Stimulated activated CD4-positive, alpha-beta T cell treated with anti-CD3 and anti-CD28 coated beads, Interleukin-2, amount 100 ng/mL, for 24 hours (primary cell): ENCODE measurements around the gene PSRC1.
"Not testable (repeated sequence)": the region's sequence is repeated elsewhere in the genome, so short reads cannot be mapped to it uniquely, and the experiment has no call there.

Experiments
- DNase-seq, 2 donors: peaks; one replicate each; pipeline ENCODE4 v3.0.0-alpha.2; 2020

PSRC1 gene

DNA sequence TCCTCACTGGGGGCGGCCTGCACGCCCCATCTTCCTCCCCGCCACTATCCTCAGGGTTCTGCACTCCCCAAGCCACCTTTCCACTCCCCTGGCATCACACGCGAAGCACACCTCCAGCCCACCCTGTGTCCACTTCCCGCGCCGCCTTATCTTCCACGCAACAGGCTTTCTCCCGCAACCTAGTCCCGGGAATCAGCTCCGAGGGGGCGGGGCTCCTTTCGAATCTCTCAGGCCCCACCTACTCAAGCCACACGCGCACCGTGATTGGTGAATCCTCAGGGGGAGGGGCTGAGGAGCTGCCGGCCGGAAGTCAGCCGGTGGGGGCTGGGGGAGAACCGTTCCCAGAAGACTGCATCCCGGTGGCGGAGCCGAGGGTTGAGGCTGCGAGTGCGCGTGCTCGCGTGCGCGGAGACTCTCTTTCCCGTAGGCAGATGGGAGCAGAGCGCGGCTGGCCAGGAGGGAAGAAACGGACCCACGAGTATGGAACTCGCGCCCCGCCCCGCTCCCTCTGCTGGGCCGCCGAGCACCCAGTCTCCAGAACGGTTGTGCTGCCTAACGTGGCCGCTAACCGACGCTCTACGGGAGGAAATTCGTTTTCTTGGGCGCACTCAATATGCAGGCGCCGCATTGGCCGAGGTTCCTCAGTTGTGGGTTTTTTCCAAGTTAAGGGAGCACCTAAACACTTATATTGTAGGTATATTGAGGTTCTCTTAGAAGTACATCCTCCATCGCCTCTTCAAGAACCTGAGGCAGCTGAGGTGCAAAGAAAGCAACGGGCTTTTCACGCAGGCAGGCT, at the start of gene PSRC1:
PSRC1 (minus strand) TSS at position 194 of the 796 bp plus-strand sequence.
- peak; percentile 91 to 92 for DNase-seq

DNA sequence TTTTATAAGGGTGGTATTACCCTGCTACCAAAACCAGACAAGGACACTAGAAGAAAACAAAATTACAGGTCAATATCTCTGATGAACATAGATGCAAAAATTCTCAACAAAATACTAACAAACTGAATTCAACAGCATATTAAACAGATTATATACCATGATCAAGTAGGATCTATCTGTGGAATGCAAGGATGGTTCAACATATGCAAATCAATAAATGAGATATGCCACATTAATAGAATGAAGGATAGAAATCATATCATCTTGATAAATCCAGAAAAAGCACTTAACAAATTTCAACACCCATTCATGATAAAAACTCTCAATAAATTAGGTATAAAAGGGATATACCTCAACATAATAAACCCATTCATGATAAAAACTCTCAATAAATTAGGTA, 48.2 kb upstream of the PSRC1 start:
- no peak for DNase-seq

DNA sequence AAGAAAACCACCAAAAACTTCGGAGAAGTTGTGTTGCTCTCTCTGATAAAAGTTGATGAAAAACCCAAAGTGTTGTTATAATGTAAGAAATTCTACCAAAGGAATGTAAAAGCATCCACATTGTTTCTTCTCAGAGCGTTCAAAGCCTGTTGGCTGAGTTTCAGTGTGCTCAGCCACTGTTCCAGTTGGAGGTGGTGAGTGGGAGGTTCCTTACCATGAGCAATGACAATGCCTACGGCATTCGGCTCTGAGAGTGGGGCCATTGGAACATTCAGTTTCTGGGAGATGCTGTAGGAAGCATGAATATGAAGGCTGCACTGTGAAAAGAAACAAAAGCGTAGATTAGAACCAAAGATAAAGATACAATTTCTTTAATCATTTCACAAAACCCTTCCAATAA, 44.3 kb upstream of the PSRC1 start:
- DNase-seq: no peak

DNA sequence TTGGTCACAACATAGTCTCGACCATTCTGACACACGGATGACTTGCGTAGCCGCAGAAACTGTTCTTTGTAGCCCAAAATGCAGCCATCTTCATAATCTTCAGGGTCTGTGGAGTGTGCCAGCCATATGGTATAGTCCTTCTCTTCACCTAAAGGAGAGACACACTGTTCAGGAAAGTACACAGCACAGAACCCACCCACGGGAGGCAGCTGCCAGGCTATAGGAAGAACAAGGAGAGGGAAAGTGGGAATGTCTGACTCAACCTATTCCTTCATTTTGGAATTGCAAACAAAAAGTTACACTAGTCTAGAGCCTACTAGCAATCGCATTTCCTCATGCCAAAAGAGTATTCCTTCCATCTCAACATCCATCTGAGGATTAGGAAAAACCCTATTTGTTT, 40.0 kb upstream of the PSRC1 start:
- no peak for DNase-seq

DNA sequence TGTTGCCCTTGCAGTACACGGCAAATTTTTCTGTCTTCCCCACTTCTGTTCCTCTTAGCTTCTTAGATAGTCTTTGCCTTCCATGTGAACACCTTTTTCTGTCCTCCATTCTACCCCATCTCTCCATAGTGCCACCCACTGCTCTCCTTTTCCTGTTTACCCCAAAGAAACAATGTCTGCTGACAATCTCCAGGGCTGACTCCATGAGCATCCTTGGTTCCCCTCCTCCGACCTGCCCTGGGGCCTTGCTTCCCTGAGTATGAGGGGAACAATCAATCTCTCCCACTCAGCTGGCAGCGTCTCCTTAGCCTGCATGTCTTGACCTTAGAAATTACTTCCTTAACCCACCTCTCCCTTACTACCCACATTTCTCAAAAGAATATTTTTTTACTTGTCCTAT, 36.2 kb upstream of the PSRC1 start:
- DNase-seq: no peak

DNA sequence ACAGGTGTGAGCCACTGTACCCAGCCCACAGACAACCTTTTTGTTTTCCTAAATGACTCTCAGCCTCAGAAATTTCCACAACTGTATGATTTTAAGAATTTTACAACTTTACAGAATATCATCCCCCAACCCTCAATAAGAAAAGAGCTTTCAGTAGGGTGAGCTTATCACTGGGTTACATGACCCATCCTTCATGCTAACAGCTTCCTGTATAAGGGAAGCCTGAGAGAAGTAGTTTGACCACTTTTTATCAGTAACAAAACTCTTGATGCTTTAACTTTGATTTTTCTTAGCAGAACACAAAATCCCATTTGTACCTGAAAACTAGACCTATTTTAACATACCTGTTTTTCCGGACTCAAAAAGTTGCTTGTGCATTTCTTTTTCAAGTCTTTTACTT, 33.6 kb upstream of the PSRC1 start:
- no peak for DNase-seq

DNA sequence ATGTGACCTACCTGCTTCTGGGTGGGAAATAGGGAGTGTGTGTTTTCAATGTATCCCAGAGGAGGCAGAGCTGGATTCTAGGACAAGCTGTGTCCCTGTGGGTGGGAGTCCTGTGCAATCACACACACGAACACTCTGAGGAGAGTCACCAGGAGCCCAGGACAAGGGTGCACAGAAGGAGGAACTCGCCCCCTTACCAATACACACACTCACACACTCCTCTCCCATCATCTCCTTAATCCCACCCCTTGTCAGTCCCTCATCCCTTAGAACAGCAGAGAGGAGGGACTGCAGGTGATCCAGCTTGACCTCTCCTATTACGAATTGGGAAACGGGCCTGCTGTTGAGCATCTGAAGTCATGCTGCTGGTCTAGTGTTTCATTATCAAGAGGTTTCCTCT, 32.3 kb upstream of the PSRC1 start:
- no peak for DNase-seq

DNA sequence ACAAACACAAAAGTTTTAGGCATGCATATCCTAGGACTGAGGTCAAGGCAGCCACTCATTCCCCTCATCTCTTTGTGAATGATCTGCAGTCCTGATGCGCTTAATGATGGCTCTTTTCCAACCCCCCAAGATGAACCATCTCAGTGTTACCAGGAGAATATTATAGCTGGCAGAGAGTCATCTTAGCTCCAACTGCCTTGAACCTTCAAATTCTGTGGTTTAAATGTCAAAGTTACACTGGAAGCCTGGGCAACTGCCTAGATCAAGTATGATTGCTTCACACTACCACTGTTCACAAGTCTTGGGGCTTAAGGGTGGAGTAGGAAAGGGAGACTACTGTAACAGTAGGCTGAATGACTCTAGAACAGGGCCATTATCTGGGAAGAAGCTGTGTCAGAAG, 31.9 kb upstream of the PSRC1 start:
- no peak for DNase-seq

DNA sequence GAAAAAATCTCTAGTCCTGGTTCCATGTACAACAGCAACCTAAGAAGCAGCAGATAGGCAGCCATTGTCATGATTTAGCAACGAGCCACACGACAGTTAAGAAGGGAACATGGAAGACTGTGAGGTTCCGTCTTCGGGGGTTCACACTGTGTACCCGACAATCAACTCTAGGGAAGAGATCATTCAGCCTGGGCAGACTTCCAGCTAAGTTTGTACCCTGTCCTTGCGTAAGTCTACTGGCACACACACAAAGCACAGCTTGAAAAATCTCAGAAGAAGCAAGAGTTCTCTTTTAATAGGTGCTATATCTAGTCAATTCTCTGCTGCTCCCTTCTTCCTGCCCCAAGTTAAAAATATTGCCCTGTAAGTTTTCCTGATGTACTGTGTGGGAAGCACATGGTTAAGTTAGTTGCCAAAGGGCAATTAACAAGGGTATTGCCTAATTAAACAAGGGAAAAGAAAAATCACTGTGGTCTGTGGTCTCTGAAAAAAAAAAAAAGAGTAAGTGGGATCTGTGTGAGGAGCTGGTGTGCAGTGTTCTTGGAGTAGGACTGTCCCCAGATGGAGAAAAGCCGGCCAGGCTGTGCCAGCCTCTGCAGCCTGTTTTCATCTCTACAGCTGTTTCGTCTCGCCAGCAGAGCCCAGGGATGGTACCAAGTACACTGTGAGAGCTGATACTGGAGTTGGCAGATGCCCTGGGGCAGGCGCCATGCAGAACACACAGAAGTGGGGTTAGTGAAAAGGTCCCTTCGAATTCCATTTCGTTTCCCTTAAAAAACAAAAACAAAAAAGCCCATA, 30.2 kb upstream of the PSRC1 start:
- no peak for DNase-seq

DNA sequence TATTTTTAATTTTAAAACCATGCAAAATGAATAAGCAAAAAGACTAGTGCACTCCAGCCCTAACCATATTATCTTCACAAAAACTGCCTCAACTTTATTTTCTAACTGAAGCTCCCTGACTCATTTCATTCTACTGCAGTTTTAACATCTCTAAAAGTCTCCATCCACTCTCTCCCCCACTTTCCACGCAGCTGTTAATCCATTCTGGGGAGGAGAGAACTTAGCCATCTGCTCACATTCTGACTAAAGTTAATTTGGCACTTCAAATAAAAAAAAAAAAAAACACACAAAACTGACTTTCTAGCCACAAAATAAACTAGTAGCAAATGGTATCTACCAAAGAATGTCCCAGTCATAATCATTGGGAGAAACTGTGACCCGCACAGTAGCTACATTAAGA, 29.3 kb upstream of the PSRC1 start:
- no peak for DNase-seq

DNA sequence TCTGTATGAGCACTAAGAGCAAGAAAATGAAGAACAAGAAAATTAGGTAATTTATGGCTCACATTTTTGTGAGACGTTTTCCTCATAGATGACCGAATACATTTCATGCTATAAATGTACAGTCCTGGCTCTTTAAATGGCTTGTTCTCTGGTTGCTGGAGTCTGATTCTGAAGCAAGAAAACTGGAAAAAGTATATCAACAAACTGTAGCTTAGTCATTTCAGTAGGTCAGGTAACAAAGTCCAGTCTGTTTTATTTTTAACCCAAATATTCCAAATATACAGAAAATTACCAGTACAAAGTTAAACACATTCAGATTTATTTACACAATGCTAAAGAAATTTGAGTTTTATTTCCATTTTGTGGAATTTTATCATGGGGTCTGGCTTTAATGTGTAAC, 26.4 kb upstream of the PSRC1 start:
- no peak for DNase-seq

DNA sequence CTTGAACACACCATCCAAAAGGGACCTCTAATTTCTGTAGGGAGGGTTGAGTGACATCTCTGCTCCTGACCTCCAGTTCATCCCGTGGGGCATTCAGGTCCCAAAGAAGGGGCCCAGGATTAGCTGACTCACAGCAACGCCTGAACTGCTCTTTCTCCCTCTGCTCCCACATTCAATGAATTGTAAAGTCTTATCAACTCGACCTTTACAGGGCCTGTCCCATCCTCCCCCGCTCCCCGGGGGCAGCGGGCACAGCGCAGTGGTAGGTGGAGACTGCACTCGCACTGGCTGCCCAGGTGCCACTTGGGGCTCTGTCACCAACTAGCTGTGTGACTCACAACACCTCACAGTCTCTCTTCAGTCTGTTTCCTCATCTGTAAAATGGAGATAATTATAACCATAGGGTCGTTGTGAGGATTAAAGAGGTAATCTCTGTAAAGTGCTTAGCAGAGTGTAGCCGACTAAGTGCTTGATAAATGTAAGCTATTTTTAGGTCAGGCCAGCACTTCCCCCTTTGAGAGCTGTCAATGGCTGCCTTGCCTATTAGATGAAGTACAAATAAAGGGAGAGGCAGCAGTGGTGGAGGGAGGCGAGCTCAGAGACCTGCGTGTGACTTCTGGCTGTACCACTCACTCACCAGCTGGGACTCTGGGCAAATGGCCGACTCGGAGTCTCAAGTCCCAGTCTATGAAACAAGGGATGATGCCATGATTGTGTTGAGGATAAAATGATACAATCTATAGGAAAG, 24.5 kb upstream of the PSRC1 start:
- DNase-seq: no peak

DNA sequence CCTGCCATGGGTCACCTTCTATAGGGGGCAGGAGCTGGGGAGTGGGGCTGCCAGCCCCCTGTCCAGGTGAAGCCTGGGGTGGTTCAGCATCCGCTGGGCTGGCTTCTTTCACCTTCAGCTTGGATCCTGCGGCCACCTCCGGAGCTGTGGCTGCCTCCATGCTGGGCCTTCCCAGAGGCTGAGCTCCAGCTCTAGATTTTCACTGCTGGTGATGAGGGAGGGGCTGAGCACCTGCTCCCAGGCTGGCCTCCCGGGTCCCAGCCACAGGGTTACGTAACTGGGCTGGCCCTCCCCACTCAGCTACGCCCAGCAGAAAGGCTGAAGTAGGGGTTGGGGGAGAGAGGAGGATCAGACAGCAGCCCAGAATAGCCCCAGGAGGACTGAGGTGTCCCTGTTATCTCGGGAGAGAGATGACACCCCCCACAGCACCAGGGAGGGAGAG, 23.9 kb upstream of the PSRC1 start, which contains the start of gene MYBPHL:
MYBPHL (minus strand) TSS at position 180 of the 442 bp plus-strand sequence; CDS start at position 160, 20 bp downstream.
- no peak for DNase-seq

DNA sequence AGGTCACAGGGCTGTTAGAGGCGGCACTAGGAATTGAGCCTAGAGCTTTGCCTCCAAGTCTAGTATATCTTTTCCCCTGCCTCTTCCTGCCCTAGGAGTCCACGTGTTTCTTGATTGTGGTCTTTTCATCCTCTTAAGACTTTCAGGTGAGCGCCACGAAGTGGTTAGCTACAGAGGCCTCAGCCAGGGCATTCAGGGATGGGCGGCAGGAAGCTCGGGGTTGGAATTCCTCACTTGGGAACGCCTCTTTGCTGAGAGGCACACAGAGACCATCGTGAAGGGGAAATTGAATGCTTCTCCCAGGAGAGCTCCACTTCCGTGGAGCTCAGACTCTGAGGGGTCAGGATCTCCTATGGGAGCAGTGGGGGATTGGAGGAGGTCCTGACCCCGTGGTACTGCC, 23.0 kb upstream of the PSRC1 start:
- not testable (repeated sequence) for DNase-seq

DNA sequence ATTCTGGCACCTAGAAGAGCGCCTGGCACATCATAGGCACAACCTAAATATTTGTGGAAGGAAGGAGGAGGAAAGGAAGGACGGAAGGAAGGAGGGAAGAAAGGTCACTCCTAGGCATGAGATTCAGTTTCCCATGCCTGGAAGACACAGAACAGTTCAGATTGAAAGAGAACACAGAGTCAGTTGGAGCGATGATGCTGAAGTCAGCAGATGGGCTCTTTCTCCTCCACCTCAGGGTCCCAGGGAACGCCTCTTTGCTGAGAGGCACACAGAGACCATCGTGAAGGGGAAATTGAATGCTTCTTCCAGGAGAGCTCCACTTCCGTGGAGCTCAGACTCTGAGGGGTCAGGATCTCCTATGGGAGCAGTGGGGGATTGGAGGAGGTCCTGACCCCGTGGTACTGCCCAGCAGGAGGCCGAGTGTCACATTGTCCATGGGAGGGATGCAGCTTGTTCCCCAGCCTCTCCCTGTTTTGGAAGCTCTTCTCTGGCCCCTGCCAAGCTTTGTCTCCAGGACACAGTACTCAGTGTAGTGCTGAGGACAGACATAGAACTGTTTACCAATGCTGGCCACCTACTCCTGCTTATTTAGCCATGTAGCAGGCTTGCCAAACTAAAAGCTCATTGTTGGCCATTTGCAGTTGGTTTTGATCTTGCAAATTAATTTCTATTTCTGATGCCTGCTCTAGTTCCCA, 21.4 kb upstream of the PSRC1 start:
- no peak for DNase-seq

DNA sequence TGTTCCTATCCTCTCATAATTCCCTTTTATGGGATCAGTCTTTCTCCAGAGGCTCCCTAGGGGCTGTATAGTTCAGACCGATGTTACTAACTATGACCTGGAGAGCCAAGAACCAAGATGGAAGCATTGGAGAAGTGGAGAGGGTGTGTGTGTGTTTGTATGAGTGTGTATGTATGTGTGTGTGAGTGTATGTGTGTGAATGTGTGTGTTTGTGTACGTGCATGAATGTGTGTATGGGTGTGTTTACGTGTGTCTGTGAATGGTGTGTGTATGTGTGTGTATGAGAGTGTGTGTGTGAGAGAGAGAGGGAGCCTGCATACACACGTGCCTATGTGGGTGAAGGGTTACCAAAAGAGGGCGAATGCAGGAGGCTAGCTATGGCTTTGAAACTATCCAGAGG, 18.9 kb upstream of the PSRC1 start:
- DNase-seq: no peak

DNA sequence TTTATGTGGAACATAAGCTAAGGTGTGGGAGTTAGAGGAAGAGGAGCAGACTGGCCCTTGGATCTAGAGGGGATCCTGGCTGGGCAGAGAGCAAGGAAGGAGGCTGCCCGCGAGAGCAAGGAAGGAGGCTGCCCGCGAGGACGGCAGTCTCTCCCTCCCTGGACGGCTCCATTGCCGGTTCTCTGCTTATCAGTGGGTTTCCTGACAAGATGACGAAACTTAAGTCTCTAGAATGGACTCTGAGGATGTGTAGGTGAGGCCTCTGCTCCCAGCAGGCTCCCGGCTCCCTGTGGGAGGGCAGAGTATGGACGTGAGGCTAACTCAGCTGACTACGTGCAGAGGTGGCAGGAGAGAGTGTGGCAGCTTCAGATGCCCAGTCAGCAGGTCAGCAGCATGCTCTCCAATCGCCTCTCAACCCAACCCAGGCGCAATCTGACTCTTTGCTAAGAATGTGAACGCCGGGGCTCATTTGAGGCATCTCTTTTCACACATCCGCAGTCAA, 17.8 kb upstream of the PSRC1 start:
- no peak for DNase-seq

DNA sequence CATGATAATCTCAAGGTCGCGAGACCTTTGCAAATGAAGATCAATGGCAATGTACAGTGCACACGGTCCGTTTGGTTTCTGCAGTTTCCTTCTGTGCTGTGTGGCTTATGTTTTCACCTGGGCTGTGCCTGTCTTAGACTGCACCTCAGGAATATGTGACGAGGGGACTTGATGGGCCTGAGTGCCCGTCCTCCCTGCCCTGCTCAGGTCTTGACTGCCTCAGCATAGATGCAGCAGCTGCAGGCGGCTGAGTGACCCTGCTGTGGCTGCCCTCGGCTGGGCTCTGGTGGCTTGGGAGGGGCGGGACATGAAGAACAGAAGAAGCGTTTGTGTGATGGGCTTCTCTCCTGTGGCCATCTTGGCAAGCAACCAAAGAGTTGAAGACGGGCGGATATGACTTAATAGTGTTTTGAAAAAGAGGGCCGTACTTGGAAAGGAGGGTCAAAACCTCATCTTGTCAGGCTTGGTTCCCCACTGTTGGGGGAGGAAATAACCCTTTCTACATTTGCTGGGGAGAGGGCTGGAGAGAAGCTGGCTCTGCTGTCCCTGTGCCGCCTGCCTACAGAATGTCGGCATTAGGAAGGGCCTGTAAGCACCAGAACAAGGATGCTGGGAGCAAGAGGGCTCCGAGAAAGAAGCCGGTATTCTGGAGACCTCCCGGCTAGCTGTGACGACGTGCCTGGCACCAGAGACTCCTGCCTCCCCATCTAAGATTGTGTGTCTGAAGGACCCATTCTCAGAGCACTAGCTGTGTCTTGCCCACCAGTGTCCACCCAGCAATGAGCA, 16.8 kb upstream of the PSRC1 start:
- no peak for DNase-seq

DNA sequence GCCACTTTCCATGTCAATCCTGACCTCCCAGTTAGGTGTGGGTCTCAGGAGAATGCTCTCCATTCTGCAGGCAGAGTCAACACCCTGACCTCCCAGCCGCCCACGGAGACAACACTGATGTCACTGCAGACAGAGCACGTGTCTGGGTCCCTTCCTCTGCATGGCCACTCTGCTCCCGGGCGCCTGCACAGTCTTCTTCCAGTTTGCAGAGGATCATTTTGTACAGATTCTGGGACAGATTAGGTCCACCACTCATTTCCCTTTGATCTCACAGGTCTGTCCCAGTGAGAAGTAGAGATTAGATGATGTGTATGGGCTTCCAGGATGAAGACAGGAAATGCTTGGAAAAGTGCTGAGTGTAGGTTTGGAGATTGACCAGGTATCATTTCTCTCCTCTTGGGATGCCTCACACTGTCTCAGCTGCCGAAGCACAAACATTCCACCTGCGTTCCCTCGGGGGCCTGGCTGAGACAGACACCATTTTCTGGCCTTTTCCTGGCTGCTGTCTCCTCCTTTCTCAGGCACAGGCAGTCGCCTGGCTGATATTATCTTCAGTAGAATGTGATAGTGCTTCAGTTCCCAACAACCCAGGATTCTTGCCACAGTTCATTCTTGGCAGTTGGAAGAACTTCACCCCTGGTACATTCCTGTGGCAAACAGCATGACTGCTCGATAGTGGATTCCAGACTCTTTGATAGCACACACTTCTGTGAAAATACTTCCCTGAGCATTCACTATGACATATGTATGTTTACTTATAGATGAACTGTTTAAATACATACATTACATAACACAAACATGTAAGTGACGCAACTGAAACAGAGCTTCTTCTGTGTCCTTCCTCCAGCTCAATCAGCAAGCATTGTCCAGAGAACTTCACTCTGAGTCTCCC, 16.0 kb upstream of the PSRC1 start:
- DNase-seq: peak in 1 of 2 donors; percentile 14

DNA sequence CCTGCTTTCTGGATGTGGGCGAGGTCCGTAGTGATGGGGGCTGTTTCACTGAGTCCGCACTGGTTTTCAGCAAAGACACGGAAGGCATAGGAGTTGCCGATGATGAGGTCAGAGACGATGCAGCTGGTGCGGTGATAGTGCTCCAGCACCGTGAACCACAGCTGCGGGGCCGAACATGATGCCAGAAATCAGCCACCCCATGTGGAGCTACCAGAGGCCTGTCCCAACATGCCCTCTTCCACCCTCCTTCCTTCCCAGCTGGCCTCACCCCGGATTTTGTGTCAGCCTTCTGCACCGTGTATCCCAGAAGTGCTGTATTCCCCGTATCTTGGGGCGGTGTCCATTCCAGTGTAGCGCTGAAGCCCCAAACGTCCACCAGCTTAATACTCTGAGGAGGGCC, 13.8 kb upstream of the PSRC1 start:
- no peak for DNase-seq
